Measurements from ENCODE around the gene AFF4. TPM values are rescaled to one million over a fixed set of nuclear protein-coding genes. Genes with fewer than 3 reads are reported as not detected.

The AFF4 gene
- total and polyA plus RNA-seq, 2 experiments from 2014 or later = 31.3 to 46.3 TPM

- TF ChIP-seq REST (IDR thresholded peaks at IDR 0.05; ENCODE audit: unreplicated experiment) (no peak), JUNB (IDR thresholded peaks at IDR 0.05; ENCODE audit: unreplicated experiment) (no peak), ZNF331 (CRISPR knock-in tag; IDR thresholded peaks at IDR 0.05; ENCODE audit: low read depth) (no peak)
These were observed 66.7 kb downstream of the AFF4 start (continued) for GRCh38 chr5:132896685-132897084.

- Mint-ChIP-seq H3K36me3 (ENCODE audit: low read depth) (peaks cover 60% of the 10 kb centered on the region), H3K9me3 (no peaks in the 10 kb centered on the region), H3K27me3 (ENCODE audit: insufficient read depth, low read depth, poor library complexity) (no peaks in the 10 kb centered on the region), H3K4me3 (no peak overlapping the region), H3K27ac (no peak overlapping the region), H3K4me1 (no peaks in the 10 kb centered on the region)
- ATAC-seq (no peak), DNase-seq (ENCODE audit: low spot score) (no peak)
- Histone ChIP-seq H3F3A (replicated peaks; ENCODE audit: low read depth) (no peaks in the 10 kb centered on the region), H3K27ac (ENCODE audit: low read depth) (no peak overlapping the region), H4K20me1 (replicated peaks; ENCODE audit: insufficient read depth) (peaks cover 5% of the 10 kb centered on the region), H3K4me1 (ENCODE audit: insufficient read depth) (no peaks in the 10 kb centered on the region), H2AFZ (no peak overlapping the region), H3K4me3 (no peak overlapping the region), H3K9me2 (ENCODE audit: insufficient read depth) (no peaks in the 10 kb centered on the region), H3K36me3 (ENCODE audit: insufficient read depth) (peaks cover 59% of the 10 kb centered on the region), H3K4me2 (no peak overlapping the region), H3K27me3 (ENCODE audit: insufficient read depth) (no peaks in the 10 kb centered on the region), H3K79me2 (replicated peaks; ENCODE audit: insufficient read depth) (no peaks in the 10 kb centered on the region)
- TF ChIP-seq, protein P1, sequence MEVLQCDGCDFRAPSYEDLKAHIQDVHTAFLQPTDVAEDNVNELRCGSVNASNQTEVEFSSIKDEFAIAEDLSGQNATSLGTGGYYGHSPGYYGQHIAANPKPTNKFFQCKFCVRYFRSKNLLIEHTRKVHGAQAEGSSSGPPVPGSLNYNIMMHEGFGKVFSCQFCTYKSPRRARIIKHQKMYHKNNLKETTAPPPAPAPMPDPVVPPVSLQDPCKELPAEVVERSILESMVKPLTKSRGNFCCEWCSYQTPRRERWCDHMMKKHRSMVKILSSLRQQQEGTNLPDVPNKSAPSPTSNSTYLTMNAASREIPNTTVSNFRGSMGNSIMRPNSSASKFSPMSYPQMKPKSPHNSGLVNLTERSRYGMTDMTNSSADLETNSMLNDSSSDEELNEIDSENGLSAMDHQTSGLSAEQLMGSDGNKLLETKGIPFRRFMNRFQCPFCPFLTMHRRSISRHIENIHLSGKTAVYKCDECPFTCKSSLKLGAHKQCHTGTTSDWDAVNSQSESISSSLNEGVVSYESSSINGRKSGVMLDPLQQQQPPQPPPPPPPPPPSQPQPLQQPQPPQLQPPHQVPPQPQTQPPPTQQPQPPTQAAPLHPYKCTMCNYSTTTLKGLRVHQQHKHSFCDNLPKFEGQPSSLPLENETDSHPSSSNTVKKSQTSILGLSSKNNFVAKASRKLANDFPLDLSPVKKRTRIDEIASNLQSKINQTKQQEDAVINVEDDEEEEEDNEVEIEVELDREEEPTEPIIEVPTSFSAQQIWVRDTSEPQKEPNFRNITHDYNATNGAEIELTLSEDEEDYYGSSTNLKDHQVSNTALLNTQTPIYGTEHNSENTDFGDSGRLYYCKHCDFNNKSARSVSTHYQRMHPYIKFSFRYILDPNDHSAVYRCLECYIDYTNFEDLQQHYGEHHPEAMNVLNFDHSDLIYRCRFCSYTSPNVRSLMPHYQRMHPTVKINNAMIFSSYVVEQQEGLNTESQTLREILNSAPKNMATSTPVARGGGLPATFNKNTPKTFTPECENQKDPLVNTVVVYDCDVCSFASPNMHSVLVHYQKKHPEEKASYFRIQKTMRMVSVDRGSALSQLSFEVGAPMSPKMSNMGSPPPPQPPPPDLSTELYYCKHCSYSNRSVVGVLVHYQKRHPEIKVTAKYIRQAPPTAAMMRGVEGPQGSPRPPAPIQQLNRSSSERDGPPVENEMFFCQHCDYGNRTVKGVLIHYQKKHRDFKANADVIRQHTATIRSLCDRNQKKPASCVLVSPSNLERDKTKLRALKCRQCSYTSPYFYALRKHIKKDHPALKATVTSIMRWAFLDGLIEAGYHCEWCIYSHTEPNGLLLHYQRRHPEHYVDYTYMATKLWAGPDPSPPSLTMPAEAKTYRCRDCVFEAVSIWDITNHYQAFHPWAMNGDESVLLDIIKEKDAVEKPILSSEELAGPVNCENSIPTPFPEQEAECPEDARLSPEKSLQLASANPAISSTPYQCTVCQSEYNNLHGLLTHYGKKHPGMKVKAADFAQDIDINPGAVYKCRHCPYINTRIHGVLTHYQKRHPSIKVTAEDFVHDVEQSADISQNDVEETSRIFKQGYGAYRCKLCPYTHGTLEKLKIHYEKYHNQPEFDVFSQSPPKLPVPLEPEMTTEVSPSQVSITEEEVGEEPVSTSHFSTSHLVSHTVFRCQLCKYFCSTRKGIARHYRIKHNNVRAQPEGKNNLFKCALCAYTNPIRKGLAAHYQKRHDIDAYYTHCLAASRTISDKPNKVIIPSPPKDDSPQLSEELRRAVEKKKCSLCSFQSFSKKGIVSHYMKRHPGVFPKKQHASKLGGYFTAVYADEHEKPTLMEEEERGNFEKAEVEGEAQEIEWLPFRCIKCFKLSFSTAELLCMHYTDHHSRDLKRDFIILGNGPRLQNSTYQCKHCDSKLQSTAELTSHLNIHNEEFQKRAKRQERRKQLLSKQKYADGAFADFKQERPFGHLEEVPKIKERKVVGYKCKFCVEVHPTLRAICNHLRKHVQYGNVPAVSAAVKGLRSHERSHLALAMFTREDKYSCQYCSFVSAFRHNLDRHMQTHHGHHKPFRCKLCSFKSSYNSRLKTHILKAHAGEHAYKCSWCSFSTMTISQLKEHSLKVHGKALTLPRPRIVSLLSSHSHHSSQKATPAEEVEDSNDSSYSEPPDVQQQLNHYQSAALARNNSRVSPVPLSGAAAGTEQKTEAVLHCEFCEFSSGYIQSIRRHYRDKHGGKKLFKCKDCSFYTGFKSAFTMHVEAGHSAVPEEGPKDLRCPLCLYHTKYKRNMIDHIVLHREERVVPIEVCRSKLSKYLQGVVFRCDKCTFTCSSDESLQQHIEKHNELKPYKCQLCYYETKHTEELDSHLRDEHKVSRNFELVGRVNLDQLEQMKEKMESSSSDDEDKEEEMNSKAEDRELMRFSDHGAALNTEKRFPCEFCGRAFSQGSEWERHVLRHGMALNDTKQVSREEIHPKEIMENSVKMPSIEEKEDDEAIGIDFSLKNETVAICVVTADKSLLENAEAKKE (CRISPR knock-in tag; IDR thresholded peaks at IDR 0.05) = no peak
- TF ChIP-seq REST (IDR thresholded peaks at IDR 0.05; ENCODE audit: unreplicated experiment) = no peak
- no peak for TF ChIP-seq NANOG (IDR thresholded peaks at IDR 0.05; ENCODE audit: borderline replicate concordance)
- TF ChIP-seq EZH2 (IDR thresholded peaks at IDR 0.05; ENCODE audit: low read depth, unreplicated experiment) = no peak
- TF ChIP-seq CREB1 (CRISPR knock-in tag; IDR thresholded peaks at IDR 0.05; ENCODE audit: low read depth) = no peak
- TF ChIP-seq, protein P2, sequence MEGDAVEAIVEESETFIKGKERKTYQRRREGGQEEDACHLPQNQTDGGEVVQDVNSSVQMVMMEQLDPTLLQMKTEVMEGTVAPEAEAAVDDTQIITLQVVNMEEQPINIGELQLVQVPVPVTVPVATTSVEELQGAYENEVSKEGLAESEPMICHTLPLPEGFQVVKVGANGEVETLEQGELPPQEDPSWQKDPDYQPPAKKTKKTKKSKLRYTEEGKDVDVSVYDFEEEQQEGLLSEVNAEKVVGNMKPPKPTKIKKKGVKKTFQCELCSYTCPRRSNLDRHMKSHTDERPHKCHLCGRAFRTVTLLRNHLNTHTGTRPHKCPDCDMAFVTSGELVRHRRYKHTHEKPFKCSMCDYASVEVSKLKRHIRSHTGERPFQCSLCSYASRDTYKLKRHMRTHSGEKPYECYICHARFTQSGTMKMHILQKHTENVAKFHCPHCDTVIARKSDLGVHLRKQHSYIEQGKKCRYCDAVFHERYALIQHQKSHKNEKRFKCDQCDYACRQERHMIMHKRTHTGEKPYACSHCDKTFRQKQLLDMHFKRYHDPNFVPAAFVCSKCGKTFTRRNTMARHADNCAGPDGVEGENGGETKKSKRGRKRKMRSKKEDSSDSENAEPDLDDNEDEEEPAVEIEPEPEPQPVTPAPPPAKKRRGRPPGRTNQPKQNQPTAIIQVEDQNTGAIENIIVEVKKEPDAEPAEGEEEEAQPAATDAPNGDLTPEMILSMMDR (conservative IDR thresholded peaks at IDR 0.05; ENCODE audit: low read depth in 2 of 2) = no peak
- no peak for TF ChIP-seq JUNB (IDR thresholded peaks at IDR 0.05; ENCODE audit: unreplicated experiment)
These were observed 67.6 kb downstream of the AFF4 start for GRCh38 chr5:132895719-132896305.

Data from GM23338 (cell line).